Activated CD4-positive, alpha-beta T cell treated with anti-CD3 and anti-CD28 coated beads, Interleukin-2, amount 10 ng/mL, durations not matched to agents 7 days and 5 days (primary cell): ENCODE measurements around the gene LRCOL1. TPM values are rescaled to one million over a fixed set of nuclear protein-coding genes. Genes with fewer than 3 reads are reported as not detected.

Experiments used
- CTCF ChIA-PET: fragments of 350-600 bp; sonication (Branson Sonifier 250); formaldehyde crosslinking; loops from one replicate; lab custom pipeline; 2021; ENCODE audit warnings: antibody characterized with exemption; lab: Charles Lee
- POLR2A ChIA-PET: fragments of 350-600 bp; sonication (Branson Sonifier 250); formaldehyde crosslinking; loops from one replicate; lab custom pipeline; 2021; ENCODE audit warnings: antibody characterized with exemption; lab: Charles Lee
- DNase-seq: peaks from one replicate; pipeline ENCODE4 v3.0.0-alpha.2; 2020
- H3K27ac Mint-ChIP-seq: one replicate; pipeline ENCODE4 v1.8.0; 2021; ENCODE audit warnings: mild to moderate bottlenecking, moderate library complexity, mixed read lengths
- H3K27me3 Mint-ChIP-seq: one replicate; pipeline ENCODE4 v1.8.0; 2021; ENCODE audit warnings: mixed read lengths
- H3K36me3 Mint-ChIP-seq: one replicate; pipeline ENCODE4 v1.8.0; 2021; ENCODE audit warnings: low read depth, mixed read lengths
- H3K4me1 Mint-ChIP-seq: one replicate; pipeline ENCODE4 v1.8.0; 2021; ENCODE audit warnings: mixed read lengths
- H3K4me3 Mint-ChIP-seq: one replicate; pipeline ENCODE4 v1.8.0; 2021; ENCODE audit warnings: mild to moderate bottlenecking, moderate library complexity, mixed read lengths
- H3K9me3 Mint-ChIP-seq: one replicate; pipeline ENCODE4 v1.8.0; 2021; ENCODE audit warnings: mixed read lengths
- total RNA-seq, 2 experiments: library from RNA; stranded (reverse); gene quantifications; one replicate each; pipeline ENCODE4 v1.2.3, GENCODE V29; 2021

LRCOL1 gene
- total RNA-seq, 2 experiments from 2014 or later, result not detected

DNA sequence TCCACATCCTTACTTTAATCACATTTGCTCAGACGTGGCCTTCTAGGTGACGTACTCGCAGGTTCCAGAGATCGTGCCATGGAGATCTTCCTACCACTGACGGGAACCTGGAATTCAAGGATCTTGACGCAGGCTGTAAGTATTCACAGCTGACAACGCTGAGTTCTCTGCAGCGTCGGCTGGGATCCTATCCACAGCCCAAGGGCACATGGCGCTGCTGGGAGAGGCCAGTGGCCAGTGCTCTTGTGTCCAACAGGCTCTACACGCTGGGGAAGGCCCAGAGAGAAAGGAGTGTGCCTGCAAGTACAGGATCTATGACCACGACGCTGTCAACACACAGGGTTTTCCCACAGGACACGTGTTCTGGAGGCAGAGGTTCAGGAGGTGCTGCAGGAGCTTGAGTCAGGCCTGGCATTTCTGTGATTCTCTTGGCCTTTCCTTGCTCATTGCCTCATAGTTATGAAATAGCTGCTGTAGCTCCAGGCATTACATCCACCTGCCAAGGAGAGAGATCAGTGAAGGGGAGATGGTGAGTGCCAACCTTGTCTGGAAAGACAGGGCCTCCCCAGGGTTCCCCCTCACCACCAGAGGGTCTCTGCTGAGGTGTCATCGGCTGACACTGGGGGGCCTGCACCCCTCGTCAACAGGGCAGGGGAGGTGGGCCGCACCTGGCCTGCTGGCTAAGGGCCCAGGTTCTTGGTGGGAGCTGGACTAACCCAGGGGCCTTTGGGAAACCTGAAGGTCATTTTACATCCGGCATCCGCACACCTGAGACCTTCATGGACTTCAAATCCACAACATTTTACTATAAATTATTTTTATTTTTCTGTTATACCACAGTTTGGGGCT lies 21.3 kb downstream of the LRCOL1 start:
- Mint-ChIP-seq H3K36me3 (no peaks in the 10 kb centered on the region), H3K9me3 (no peaks in the 10 kb centered on the region), H3K27me3 (no peaks in the 10 kb centered on the region), H3K4me3 (no peak overlapping the region), H3K27ac (no peak overlapping the region), H3K4me1 (no peaks in the 10 kb centered on the region)
- ChIA-PET POLR2A (no interaction called here), CTCF (no interaction called here)
- no peak for DNase-seq

DNA sequence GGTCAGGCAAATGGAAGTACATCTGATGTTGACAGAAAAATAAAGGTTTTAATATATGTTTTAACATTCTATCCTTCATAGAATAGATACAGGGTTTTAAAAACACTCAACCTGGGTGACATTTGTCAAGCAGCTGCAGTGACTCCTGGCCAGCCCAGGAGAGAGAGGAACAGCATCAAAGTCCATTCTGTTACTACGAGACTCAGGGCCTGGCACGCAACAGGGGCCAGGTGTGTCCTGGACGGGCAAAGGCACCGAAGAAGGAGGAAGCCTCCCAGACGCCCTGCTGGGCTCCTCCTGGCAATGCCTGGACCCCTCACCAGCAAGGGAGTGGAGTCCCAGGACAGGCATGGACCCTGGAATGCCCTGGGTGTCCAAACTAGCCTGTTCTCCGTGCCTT lies 22.1 kb downstream of the LRCOL1 start:
- no peak overlapping the region for H3K4me3 Mint-ChIP-seq
- CTCF ChIA-PET, result no interaction called here

DNA sequence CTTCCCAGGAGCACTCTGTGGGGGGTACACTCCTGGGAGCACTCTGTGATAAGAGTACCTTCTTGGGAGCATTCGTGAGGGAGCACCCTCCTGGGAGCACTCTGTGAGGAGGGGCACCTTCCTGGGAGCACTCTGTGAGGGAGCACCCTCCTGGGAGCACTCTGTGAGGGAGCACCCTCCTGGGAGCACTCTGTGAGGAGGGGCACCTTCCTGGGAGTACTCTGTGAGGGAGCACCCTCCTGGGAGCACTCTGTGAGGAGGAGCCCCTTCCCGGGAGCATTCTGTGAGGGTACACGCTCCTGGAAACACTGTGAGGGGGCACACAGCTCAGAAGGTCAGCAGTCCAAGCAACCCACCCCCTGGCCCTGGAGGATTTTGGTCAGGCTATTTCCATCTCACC lies 22.6 kb downstream of the LRCOL1 start:
- ChIA-PET CTCF (no interaction called here), POLR2A (no interaction called here)
- Mint-ChIP-seq H3K27me3 (no peaks in the 10 kb centered on the region), H3K27ac (no peak overlapping the region), H3K36me3 (no peaks in the 10 kb centered on the region), H3K4me1 (no peaks in the 10 kb centered on the region), H3K4me3 (no peak overlapping the region), H3K9me3 (no peaks in the 10 kb centered on the region)
- DNase-seq, result no peak

More for the DNA sequence above, 22.1 kb downstream of the LRCOL1 start:
- POLR2A ChIA-PET, result no interaction called here
- H3K36me3 Mint-ChIP-seq, result no peaks in the 10 kb centered on the region
- no peaks in the 10 kb centered on the region for H3K9me3 Mint-ChIP-seq
- no peak overlapping the region for H3K27ac Mint-ChIP-seq
- H3K27me3 Mint-ChIP-seq, result no peaks in the 10 kb centered on the region
- DNase-seq, result no peak
- no peaks in the 10 kb centered on the region for H3K4me1 Mint-ChIP-seq

DNA sequence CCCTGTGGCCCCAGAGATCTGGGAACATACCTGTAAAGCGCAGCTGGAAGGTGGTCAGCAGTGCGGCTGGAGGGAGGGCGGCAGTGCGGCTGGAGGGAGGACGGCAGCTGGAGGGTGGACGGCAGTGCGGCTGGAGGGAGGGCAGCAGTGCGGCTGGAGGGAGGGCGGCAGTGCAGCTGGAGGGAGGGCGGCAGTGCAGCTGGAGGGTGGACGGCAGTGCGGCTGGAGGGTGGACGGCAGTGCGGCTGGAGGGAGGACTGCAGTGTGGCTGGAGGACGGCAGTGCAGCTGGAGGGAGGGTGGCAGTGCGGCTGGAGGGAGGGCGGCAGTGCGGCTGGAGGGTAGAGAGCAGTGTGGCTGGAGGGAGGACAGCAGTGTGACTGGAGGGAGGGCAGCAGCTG lies 23.5 kb downstream of the LRCOL1 start:
- H3K27me3 Mint-ChIP-seq, result no peaks in the 10 kb centered on the region
- ChIA-PET POLR2A (no interaction called here), CTCF (interaction anchor here (0.6 to 1.3 kb wide), 4 partner anchors 9 to 446 kb away, joined by 3 to 5 read pairs (median 3); no protein-coding TSS in a partner anchor)
- no peak overlapping the region for H3K4me3 Mint-ChIP-seq
- no peak overlapping the region for H3K27ac Mint-ChIP-seq
- H3K9me3 Mint-ChIP-seq, result no peaks in the 10 kb centered on the region
- no peak for DNase-seq
- H3K36me3 Mint-ChIP-seq, result no peaks in the 10 kb centered on the region
- no peaks in the 10 kb centered on the region for H3K4me1 Mint-ChIP-seq

DNA sequence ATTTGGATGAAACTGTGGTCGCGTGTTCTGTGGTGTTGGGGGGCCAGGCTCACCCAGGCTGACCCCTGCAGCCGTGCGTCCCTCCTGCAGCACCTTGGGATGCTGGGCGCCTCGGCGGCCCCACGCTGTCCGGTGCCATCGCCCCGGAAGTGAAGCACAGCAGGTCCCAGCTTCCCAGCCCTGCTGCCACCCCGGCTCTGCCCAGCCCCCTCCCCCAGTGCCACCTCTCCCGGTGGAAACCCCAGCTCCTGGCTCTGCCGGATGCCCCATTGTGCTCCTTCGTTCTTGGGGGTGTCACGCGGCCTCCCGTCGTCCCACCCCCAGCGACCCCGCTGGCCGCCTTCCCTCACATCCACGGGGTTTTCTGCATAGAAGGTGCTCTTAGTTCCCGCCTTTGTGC lies 25.2 kb downstream of the LRCOL1 start:
- Mint-ChIP-seq H3K27ac (no peak overlapping the region), H3K27me3 (no peaks in the 10 kb centered on the region), H3K9me3 (no peaks in the 10 kb centered on the region), H3K4me1 (no peaks in the 10 kb centered on the region), H3K36me3 (no peaks in the 10 kb centered on the region), H3K4me3 (no peak overlapping the region)
- CTCF ChIA-PET, result no interaction called here
- POLR2A ChIA-PET, result no interaction called here
- DNase-seq, result no peak

DNA sequence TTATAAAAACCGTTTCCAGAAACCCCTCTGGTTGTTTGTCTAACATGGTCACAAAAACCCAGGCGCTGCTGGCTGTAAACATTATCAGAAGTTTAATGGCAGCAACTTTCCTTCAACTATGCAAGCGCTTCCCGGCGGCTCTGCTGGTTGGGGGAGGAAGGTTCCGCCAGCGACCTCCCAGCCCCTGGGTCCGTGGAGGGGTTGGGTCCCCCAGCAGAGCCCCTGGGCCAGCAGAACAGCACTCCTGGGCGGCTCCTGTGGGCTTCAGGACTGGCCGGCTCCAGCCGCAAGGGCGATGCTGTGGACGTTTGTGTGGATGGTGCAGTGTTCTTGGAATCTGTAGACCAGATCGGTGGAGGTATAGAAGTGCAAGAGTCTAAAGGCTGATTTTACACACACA lies 26.0 kb downstream of the LRCOL1 start:
- Mint-ChIP-seq H3K4me3 (no peak overlapping the region), H3K9me3 (no peaks in the 10 kb centered on the region), H3K36me3 (no peaks in the 10 kb centered on the region), H3K4me1 (no peaks in the 10 kb centered on the region), H3K27ac (no peak overlapping the region), H3K27me3 (no peaks in the 10 kb centered on the region)
- CTCF ChIA-PET, result no interaction called here
- no peak for DNase-seq
- POLR2A ChIA-PET, result no interaction called here

DNA sequence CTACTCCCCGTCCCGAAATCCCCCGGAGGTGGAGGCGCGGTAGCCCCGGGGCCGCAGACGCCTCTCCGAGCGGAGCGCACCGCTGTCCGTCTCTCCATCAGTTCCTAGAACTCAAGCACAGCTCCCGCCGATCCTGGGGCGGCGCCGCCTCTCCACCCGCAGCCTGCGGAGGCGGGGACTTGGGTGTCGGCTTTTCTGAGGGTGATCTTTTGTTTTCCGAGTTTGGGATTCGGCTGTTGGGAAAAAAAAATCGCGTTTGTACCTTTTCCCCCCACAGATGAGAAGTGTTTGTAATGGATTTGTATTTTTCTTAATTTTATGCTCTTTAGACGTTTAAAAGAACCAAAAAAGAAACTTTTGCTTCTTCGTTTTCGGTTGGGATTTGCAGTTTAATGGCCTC lies 26.6 kb downstream of the LRCOL1 start:
- Mint-ChIP-seq H3K9me3 (no peaks in the 10 kb centered on the region), H3K27me3 (no peaks in the 10 kb centered on the region), H3K27ac (no peak overlapping the region), H3K4me1 (no peaks in the 10 kb centered on the region), H3K36me3 (no peaks in the 10 kb centered on the region), H3K4me3 (no peak overlapping the region)
- ChIA-PET POLR2A (no interaction called here), CTCF (no interaction called here)
- no peak for DNase-seq

DNA sequence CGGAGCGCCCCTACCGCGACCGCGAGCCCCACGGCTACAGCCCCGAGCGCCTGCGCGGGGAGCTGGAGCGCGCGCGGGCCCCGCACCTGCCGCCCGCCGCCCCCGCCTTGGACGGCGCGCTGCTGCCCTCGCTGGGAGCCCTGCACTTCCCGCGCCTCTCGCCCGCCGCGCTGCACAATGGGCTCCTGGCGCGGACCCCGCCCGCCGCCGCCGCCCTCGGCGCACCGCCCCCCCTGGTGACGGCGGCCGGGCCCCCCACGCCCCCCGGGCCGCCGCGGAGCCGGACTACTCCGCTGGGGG lies 27.0 kb downstream of the LRCOL1 start:
- Mint-ChIP-seq H3K9me3 (no peaks in the 10 kb centered on the region), H3K27me3 (no peaks in the 10 kb centered on the region), H3K4me3 (no peak overlapping the region), H3K36me3 (no peaks in the 10 kb centered on the region), H3K27ac (no peak overlapping the region), H3K4me1 (no peaks in the 10 kb centered on the region)
- no peak for DNase-seq
- CTCF ChIA-PET, result no interaction called here
- POLR2A ChIA-PET, result no interaction called here

DNA sequence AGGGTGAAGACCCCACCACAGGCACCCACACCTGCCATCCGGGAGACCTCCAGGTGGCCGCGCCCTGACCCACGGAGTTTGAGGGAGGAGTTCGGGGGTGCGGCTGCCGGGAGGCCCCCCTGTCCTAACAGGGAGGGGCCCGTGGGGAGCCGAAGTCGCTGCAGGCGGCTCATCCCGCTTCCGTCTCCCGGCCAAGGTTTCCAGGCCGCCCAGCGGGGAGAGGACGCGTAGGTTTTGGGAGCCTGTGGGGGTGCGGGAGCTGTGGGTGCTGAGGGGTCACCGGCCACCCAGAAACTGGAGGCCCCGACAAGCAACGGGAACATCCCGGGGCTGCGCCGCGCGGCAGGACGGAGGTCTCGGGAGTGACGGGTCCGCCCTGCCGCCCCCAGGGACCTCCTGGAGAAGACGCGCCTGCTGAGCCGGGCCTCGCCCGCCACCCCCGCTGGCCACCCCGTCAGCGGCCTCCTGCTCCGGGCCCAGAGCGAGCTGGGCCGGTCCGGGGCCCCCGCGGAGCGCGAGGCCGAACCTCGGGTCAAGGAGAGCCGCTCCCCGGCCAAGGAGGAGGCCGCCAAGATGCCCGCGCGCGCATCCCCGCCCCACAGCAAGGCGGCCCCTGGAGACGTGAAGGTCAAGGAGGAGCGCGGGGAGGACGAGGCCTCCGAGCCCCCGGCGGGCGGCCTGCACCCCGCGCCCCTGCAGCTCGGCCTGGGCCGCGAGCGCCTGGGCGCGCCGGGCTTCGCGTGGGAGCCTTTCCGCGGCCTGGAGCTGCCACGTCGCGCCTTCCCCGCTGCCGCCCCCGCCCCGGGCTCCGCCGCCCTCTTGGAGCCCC lies 27.6 kb downstream of the LRCOL1 start:
- DNase-seq, result no peak
- Mint-ChIP-seq H3K9me3 (no peaks in the 10 kb centered on the region), H3K36me3 (no peaks in the 10 kb centered on the region), H3K27me3 (no peaks in the 10 kb centered on the region), H3K27ac (no peak overlapping the region), H3K4me3 (no peak overlapping the region), H3K4me1 (no peaks in the 10 kb centered on the region)
- CTCF ChIA-PET, result interaction anchor here (1.6 kb wide), 1 partner anchor 22 kb away, joined by 3 read pairs; no protein-coding TSS in a partner anchor
- POLR2A ChIA-PET, result no interaction called here

DNA sequence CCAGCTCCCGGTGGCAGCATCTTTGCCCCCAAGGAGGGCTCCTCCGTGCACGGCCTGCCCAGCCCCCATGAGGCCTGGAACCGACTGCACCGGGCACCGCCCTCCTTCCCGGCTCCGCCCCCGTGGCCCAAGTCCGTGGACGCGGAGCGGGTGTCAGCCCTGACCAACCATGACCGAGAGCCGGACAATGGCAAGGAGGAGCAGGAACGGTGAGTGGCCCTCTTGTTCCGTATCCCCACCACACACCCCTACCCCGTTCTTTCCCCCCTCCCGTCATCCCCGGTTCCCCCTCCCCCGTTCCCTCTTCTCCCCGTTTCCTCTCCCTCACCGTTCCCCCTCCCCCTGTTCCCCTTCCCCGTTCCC lies 28.3 kb downstream of the LRCOL1 start:
- CTCF ChIA-PET, result interaction anchor here (1.6 kb wide), 1 partner anchor 21 kb away, joined by 3 read pairs; no protein-coding TSS in a partner anchor
- no peak overlapping the region for H3K27ac Mint-ChIP-seq
- no peaks in the 10 kb centered on the region for H3K27me3 Mint-ChIP-seq
- no peaks in the 10 kb centered on the region for H3K36me3 Mint-ChIP-seq
- H3K4me3 Mint-ChIP-seq, result no peak overlapping the region
- H3K4me1 Mint-ChIP-seq, result no peaks in the 10 kb centered on the region
- no peak for DNase-seq
- POLR2A ChIA-PET, result no interaction called here
- no peaks in the 10 kb centered on the region for H3K9me3 Mint-ChIP-seq

DNA sequence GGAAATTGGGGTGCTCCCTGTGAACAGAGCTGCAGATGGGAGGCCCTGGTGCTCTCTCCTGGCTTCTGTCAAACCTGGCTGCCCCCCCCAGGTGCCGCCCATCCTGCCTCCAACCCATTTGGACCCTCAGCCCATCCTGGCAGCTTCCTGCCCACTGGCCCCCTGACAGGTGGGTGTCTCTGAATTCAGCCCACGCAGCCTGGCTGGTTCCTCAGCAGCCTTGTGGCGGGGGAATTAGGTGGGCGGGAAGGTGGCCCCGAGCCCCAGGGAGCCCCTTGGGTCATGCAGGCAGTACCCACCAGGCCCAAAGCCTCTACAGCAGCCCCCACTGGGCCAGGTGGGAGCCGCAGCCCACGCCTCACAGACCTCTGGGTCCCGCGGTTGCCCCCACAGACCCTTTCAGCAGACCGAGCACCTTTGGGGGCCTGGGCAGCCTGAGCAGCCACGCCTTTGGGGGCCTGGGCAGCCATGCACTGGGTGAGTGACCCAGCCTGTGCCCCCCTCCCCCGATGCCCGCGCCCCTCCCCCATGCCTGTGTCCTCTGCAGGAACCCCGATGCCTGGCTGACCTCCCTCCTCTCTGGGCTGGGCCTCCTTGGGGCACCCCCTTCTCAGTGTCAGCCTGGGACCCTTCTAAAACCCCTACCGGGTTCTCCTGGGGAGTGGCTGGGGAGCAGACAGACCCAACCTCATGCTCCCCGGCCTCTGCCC lies 28.9 kb downstream of the LRCOL1 start:
- Mint-ChIP-seq H3K4me1 (no peaks in the 10 kb centered on the region), H3K36me3 (no peaks in the 10 kb centered on the region), H3K27me3 (no peaks in the 10 kb centered on the region), H3K4me3 (no peak overlapping the region), H3K27ac (no peak overlapping the region), H3K9me3 (no peaks in the 10 kb centered on the region)
- POLR2A ChIA-PET, result no interaction called here
- CTCF ChIA-PET, result interaction anchor here (0.6 to 1.6 kb wide), 2 partner anchors 20 to 104 kb away, joined by 3 to 4 read pairs; no protein-coding TSS in a partner anchor
- DNase-seq, result no peak

DNA sequence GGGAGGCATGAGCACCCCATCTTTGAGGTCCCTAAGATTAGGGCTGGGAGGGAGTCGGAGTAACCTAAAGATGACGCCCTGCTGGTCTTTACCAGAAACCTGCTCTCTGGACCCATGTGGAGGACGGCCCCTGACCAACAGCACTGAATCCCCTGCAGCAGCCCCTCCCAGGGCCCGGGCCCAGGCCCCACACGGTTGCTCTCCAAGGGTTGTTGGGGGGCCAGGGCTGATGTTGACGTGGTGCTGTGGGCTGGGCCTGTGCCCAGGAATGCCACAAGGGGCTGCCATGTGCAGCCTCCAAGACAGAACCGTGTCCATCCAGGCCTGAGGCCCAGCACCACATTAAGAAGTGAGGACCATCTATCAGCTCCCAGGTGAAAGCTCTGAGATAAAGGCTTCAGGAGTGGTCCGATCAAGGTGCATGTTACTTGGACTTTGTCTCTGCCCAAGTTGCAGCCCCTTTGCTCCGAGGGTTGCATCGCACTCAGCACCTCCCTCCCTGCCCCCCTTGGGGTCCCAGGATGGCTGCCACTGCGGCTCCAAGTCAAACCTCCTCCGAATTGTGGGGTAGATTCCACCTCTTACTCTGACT lies 29.6 kb downstream of the LRCOL1 start:
- Mint-ChIP-seq H3K36me3 (no peaks in the 10 kb centered on the region), H3K27me3 (no peaks in the 10 kb centered on the region), H3K9me3 (no peaks in the 10 kb centered on the region), H3K27ac (no peak overlapping the region), H3K4me1 (no peaks in the 10 kb centered on the region), H3K4me3 (no peak overlapping the region)
- CTCF ChIA-PET, result interaction anchor here (0.6 kb wide), 1 partner anchor 105 kb away, joined by 4 read pairs; no protein-coding TSS in a partner anchor
- POLR2A ChIA-PET, result no interaction called here
- no peak for DNase-seq
